K562 (cell line): Measurements from ENCODE around the gene HTRA3. TPM values are rescaled to one million over a fixed set of nuclear protein-coding genes. Genes with fewer than 3 reads are reported as not detected.
A peak's percentile ranks its signal among the peaks of the same experiment; 100 is the strongest.

Experiments
- ATAC-seq: fragments of 200-7000 bp; cut with Tn5 transposase; 3 replicates; pipeline ENCODE4 v1.9.1; 2020; ENCODE audit warnings: moderate library complexity
- BruUV-seq: library from RNA; stranded (reverse); fragments of 400-500 nt; replicated peaks from 2 replicates; lab custom pipeline; 2021; lab: Mats Ljungman, UMichigan
- CTCF ChIA-PET: fragments of 300-600 bp; formaldehyde crosslinking; extraction: SDS; loops from one replicate; lab custom pipeline; 2021; ENCODE audit warnings: low intra/inter-chr PET ratio; lab: Yijun Ruan, JAX
- POLR2A ChIA-PET: fragments of 300-600, 350-650 bp; sonication (Branson Sonifier 250); formaldehyde crosslinking; extraction: SDS; loops from one replicate; lab custom pipeline; 2021; ENCODE audit warnings: antibody characterized with exemption, inconsistent platforms; lab: Yijun Ruan, JAX
- DNase-seq, 4 experiments: peaks; one replicate each; pipeline versions ENCODE4 v3.0.0 to v3.0.0-alpha.2; 2011 to 2018; ENCODE audit warnings: low spot score in 3 of 4, mixed read lengths in 3 of 4; ENCODE audit errors: extremely low read depth in 1 of 4
- FAIRE-seq: peaks from 2 replicates; lab custom pipeline; 2011; peaks lifted over from hg19 to GRCh38; lab: Jason Lieb, UNC
- H2AFZ ChIP-seq: 2 replicates; pipeline ENCODE4 v1.6.0; 2011; ENCODE audit warnings: low read depth, low read length, control low read depth, inconsistent platforms
- H3K27ac ChIP-seq: fragments of 200-600 bp; 3 replicates; pipeline ENCODE4 v1.8.0; 2011; ENCODE audit warnings: low read depth, mild to moderate bottlenecking, control low read depth, inconsistent platforms, low read length, moderate library complexity, mixed read lengths; ENCODE audit errors: extremely low read depth
- H3K27me3 ChIP-seq, 2 experiments: fragments of 300-600 bp in 1 of 2; 2 replicates in 1 of 2; 3 replicates in 1 of 2; pipeline versions ENCODE4 v1.6.0 to v1.8.0; 2011; ENCODE audit warnings: inconsistent platforms in 2 of 2, low read length in 2 of 2, mild to moderate bottlenecking in 1 of 2, mixed read lengths in 1 of 2, moderate library complexity in 1 of 2; ENCODE audit not compliant: control insufficient read depth in 2 of 2, insufficient read depth in 2 of 2
- H3K36me3 ChIP-seq: fragments of 300-600 bp; 3 replicates; pipeline ENCODE4 v1.8.0; 2011; ENCODE audit warnings: mild to moderate bottlenecking, low read length, inconsistent platforms; ENCODE audit not compliant: control insufficient read depth, insufficient read depth
- H3K4me1 ChIP-seq, 2 experiments: fragments of 200-600 bp in 1 of 2; replicated peaks in 1 of 2; 2 replicates in 1 of 2; 3 replicates in 1 of 2; pipeline versions ENCODE4 v1.5.1 to v1.8.0; 2011; ENCODE audit warnings: inconsistent platforms in 2 of 2, low read length in 2 of 2, mild to moderate bottlenecking in 1 of 2, mixed read lengths in 1 of 2, moderate library complexity in 1 of 2; ENCODE audit not compliant: control insufficient read depth in 2 of 2, insufficient read depth in 2 of 2
- H3K4me2 ChIP-seq: 2 replicates; pipeline ENCODE4 v1.6.1; 2011; ENCODE audit warnings: low read length, control low read depth, inconsistent platforms, mixed read lengths; ENCODE audit not compliant: insufficient read depth
- H3K4me3 ChIP-seq: fragments of 200-600 bp; sonication (generic), shearing (Covaris generic); 2 replicates; pipeline ENCODE4 v1.5.1; 2016; ENCODE audit warnings: control low read depth, inconsistent platforms
- H3K79me2 ChIP-seq: fragments of 200-600 bp; 3 replicates; pipeline ENCODE4 v1.8.0; 2011; ENCODE audit warnings: low read length, inconsistent platforms; ENCODE audit not compliant: control insufficient read depth, insufficient read depth
- H3K9ac ChIP-seq, 2 experiments: 2 replicates each; pipeline versions ENCODE4 v1.6.0 to v1.6.1; 2011; ENCODE audit warnings: low read depth in 2 of 2, low read length in 2 of 2, control low read depth in 1 of 2, inconsistent platforms in 1 of 2, mild to moderate bottlenecking in 1 of 2, mixed read lengths in 1 of 2; ENCODE audit not compliant: insufficient read depth in 1 of 2
- H3K9me1 ChIP-seq: one replicate; pipeline ENCODE4 v1.6.0; 2011; ENCODE audit warnings: inconsistent platforms, mild to moderate bottlenecking, low read length, moderate library complexity; ENCODE audit not compliant: control insufficient read depth, insufficient read depth
- H3K9me3 ChIP-seq: replicated peaks from 2 replicates; pipeline ENCODE4 v1.5.1; 2011; ENCODE audit warnings: low read depth, low read length, inconsistent platforms; ENCODE audit not compliant: control insufficient read depth, insufficient read depth
- H4K20me1 ChIP-seq: replicated peaks from 2 replicates; pipeline ENCODE4 v1.6.1; 2011; ENCODE audit warnings: low read length, inconsistent platforms, mixed read lengths; ENCODE audit not compliant: control insufficient read depth, insufficient read depth
- ATF4 ChIP-seq: fragments of 450-650 bp; formaldehyde crosslinking; IDR thresholded peaks from 2 replicates; pipeline ENCODE4 v1.4.0; 2022; ENCODE audit warnings: mild to moderate bottlenecking, moderate library complexity
- GMEB1 ChIP-seq: fragments of 250-450 bp; sonication (Bioruptor Pico); IDR thresholded peaks from 2 replicates; pipeline ENCODE4 v1.4.0; 2020; ENCODE audit warnings: mild to moderate bottlenecking
- ZFPM2 ChIP-seq: fragments of 250-450 bp; sonication (Bioruptor Pico); IDR thresholded peaks from 2 replicates; pipeline ENCODE4 v1.5.1; 2022; ENCODE audit warnings: mild to moderate bottlenecking
- ZNF57 ChIP-seq: fragments of 450-650 bp; formaldehyde crosslinking; IDR thresholded peaks from 2 replicates; pipeline ENCODE4 v1.4.0; 2020; ENCODE audit warnings: mild to moderate bottlenecking, moderate library complexity
- WGBS: fragments of 100-300 bp; shearing (Covaris generic); methylation state at CpG from one replicate; pipeline ENCODE4 v1.1.6; 2016; ENCODE audit warnings: low coverage, mixed read lengths; ENCODE audit not compliant: insufficient coverage; ENCODE audit errors: missing lambda C conversion rate; 5-methylcytosine and 5-hydroxymethylcytosine counted together
- in situ Hi-C: fragments of 300-500 bp; cut with MboI; formaldehyde crosslinking; loops from 4 replicates; pipeline ENCODE4 v1.15.0; 2018; ENCODE audit warnings: inconsistent platforms, mixed read lengths
- intact Hi-C: fragments of 100-400 bp; cut with micrococcal nuclease; formaldehyde crosslinking; loops from 2 replicates; pipeline ENCODE4 v1.14.2; 2022
- polyA plus RNA-seq, 8 experiments: library from polyadenylated mRNA; depleted of rRNA in 4 of 8; stranded (reverse) in 5 of 8; unstranded in 3 of 8; fragments of >200 nt; fragmentation: Nextera tagmentation in 2 of 8; fragmentation: Illumina TruSeq in 1 of 8; extraction: Ambion mirVana in 2 of 8; extraction: Trizol in 1 of 8; gene quantifications; 2 replicates each; pipeline versions ENCODE4 v1.2.1 to v1.2.3, GENCODE V29; 2011 to 2014; ENCODE audit warnings: inconsistent platforms in 1 of 8, missing spikeins in 1 of 8
- total RNA-seq, 7 experiments: library from RNA; depleted of rRNA in 6 of 7; stranded (reverse); fragments of >200 nt in 6 of 7; fragmentation: Illumina TruSeq in 2 of 7; extraction: Trizol in 2 of 7; gene quantifications; 2 replicates each; pipeline versions ENCODE4 v1.2.1 to v1.2.3, GENCODE V29; 2011 to 2021; ENCODE audit warnings: low replicate concordance in 1 of 7
- TF ChIP-seq, protein P1 (sequence below), 2 experiments: fragments of 450-650 bp; formaldehyde crosslinking in 1 of 2; IDR thresholded peaks; 2 replicates each; pipeline versions ENCODE4 v1.4.0 to v1.6.1; 2014 to 2020; ENCODE audit warnings: mild to moderate bottlenecking in 2 of 2, borderline replicate concordance in 1 of 2, low read depth in 1 of 2

The HTRA3 gene
- total and polyA plus RNA-seq, 9 of the 15 experiments (the other 6 are each of a cell fraction or from before 2014, with no cell fraction given), result 0.04 TPM; not detected in 8

DNA sequence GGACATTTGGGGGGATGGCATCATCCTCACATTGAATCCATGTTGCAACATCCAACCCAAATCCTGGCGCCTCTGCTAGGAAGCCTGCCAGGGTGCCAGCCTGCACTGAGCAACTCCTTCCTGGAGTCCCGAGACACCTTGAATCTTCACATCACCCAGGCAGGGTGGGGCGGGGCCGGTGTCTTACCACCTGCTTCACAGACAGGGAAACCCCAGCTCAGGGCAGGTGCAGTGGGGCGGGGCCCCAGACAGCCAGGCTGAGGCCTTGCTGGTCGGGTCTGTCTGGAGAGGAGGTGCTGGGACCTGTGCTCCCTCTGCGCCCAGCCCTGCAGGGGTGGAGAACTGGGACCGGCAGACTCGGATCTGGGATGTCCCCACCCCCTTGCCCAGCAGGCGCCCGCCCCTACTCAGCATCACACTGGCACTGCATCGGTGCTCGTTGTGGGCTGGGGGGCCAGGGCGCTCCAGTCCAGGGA, 31.5 kb upstream of the HTRA3 start (continued):
- no peak for TF ChIP-seq GMEB1
- TF ChIP-seq ZFPM2 (CRISPR knock-in tag), result no peak

DNA sequence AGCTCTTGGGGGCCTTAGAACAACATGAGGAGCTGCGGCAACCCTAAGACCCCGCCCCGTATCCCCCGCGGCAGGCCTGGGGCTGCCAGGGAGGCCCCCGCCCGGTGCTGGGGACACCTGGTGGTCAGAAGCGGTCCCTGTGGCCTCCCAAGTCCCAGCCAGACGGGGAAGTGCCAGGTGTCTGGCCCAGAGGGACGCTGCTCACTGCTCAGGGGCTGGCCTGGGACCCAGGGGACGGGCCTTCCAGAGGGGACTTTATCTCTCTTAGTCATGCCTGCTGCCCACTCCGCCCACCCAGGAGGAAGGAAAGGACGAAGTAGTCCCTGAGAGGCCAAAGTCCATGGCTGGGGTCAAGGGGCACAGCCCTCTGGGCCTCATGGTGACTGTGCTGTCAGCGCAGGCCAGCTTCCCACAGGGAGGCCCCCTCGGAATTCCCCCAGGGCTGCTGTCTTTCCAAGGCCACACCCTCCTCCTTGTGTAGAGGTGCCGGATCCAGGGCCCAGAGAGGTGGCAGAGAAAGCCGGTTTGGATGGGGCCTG, 31.0 kb upstream of the HTRA3 start:
- Histone ChIP-seq H3K9me1 (no peaks in the 10 kb centered on the region), H4K20me1 (peaks cover 4% of the 10 kb centered on the region; the same call in 1 of the 2 replicates), H3K4me2 (no peak overlapping the region), H3K9ac (no peak overlapping the region), H3K36me3 (no peaks in the 10 kb centered on the region), H3K79me2 (no peaks in the 10 kb centered on the region), H3K4me1 (peaks cover 6 to 25% of the 10 kb centered on the region in 2 experiments; a peak in 3 of 5 replicates), H3K27ac (no peak overlapping the region), H3K27me3 (peaks cover 0 to 12% of the 10 kb centered on the region in 2 experiments; a peak in 2 of 5 replicates), H3K9me3 (no peaks in the 10 kb centered on the region), H3K4me3 (no peak overlapping the region), H2AFZ (no peak overlapping the region)
- ChIA-PET POLR2A (interaction anchor here (0.6 kb wide), 1 partner anchor 21 kb away, joined by 4 read pairs; no protein-coding TSS in a partner anchor), CTCF (no interaction called here)
- DNase-seq (peak in 3 of 4 experiments; percentile 32 to 44 (median 41)), ATAC-seq (peak; percentile 57), FAIRE-seq (no peak)
- intact Hi-C loops, result loop anchor here (5.0 kb wide), 1 partner anchor 61 kb away; no protein-coding TSS in a partner anchor
- WGBS, result 14% methylated on average over 15 of the region's 17 CpGs
- no TSS peak for BruUV-seq
- in situ Hi-C loops, result no loop called here
- TF ChIP-seq ZNF57 (CRISPR knock-in tag) (no peak), ATF4 (no peak)
- TF ChIP-seq, protein P1, sequence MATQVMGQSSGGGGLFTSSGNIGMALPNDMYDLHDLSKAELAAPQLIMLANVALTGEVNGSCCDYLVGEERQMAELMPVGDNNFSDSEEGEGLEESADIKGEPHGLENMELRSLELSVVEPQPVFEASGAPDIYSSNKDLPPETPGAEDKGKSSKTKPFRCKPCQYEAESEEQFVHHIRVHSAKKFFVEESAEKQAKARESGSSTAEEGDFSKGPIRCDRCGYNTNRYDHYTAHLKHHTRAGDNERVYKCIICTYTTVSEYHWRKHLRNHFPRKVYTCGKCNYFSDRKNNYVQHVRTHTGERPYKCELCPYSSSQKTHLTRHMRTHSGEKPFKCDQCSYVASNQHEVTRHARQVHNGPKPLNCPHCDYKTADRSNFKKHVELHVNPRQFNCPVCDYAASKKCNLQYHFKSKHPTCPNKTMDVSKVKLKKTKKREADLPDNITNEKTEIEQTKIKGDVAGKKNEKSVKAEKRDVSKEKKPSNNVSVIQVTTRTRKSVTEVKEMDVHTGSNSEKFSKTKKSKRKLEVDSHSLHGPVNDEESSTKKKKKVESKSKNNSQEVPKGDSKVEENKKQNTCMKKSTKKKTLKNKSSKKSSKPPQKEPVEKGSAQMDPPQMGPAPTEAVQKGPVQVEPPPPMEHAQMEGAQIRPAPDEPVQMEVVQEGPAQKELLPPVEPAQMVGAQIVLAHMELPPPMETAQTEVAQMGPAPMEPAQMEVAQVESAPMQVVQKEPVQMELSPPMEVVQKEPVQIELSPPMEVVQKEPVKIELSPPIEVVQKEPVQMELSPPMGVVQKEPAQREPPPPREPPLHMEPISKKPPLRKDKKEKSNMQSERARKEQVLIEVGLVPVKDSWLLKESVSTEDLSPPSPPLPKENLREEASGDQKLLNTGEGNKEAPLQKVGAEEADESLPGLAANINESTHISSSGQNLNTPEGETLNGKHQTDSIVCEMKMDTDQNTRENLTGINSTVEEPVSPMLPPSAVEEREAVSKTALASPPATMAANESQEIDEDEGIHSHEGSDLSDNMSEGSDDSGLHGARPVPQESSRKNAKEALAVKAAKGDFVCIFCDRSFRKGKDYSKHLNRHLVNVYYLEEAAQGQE (IDR thresholded peaks at IDR 0.05; ENCODE audit: borderline replicate concordance), result peak; percentile 9; the same call in 1 of the 2 replicates
- TF ChIP-seq, protein P1 (CRISPR knock-in tag; IDR thresholded peaks at IDR 0.05; ENCODE audit: low read depth), result no peak
